NCI-H82 (cell line): ENCODE measurements around the gene CD164L2.
A peak's percentile ranks its signal among the peaks of the same experiment; 100 is the strongest.

Source experiments
- DNase-seq: peaks from one replicate; lab custom pipeline; 2025; lab: John Stamatoyannopoulos, UW

CD164L2 gene

GRCh38 chr1:27363766-27364695 lies 19.1 kb downstream of the CD164L2 start:
- no peak for DNase-seq

DNA sequence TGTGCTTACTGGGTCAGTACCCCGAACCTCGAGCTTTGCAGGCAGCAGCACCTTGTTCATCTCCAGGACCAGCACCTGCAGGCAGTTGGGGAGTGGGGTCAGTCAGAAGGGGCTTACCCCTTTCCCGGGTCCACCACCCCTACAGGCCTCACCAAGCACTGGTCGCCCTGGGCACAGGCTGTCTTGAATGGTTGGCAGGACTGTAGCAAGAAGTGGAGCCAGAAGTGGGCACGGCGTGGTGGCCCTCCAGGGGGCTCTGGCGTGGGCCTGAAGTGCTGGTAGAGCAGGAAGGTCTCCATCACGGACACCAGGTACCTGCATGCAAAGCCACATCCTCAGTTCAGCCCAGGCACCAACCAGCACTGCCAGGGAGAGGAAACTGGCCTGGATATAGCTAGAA lies 21.6 kb downstream of the CD164L2 start:
- no peak for DNase-seq

- DNase-seq = no peak
Measured at GRCh38 chr1:27361044-27361402, 22.1 kb downstream of the CD164L2 start.

DNA sequence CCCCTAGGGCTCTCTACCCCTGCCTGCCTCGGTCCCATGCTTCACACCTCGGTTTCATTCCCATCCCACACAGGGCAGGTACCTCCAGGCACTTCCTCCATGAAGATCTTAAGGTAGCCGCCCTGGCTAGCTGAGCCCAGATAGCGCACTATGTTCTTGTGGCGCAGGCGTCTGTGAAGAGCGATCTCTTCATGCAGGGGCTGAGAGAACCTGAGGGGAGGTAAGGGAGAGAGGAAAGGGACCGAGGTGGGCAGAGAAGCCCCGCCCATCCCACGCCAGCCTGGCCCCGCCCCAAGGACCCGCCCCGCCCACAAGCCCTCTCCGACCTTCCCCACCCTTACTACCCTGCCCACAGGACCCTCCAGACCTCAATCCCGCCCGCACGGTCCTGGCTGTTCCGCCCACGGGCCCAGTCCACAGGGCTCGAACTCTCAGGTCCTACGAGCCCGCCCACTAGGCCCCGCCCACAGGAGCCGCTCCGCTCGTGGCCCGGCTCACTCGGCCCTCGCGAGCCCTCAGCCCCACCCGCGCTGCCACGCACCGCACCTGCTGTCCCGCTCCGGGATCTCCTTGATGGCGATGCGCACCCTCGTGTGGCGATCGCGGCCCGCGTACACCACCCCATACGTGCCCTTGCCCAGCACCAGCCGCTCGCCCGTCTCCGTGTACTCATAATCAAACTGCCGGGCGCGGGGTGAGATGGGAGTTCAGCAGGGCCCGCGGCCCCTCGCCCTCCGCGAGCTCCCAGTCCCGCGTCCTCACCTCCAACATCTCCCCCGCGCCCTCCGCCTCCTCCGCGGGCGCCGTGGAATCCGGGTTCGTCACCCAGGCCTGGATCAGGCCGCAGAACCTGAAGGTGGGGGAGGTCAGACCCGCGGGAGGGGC lies 22.7 kb downstream of the CD164L2 start:
- DNase-seq = no peak

DNA sequence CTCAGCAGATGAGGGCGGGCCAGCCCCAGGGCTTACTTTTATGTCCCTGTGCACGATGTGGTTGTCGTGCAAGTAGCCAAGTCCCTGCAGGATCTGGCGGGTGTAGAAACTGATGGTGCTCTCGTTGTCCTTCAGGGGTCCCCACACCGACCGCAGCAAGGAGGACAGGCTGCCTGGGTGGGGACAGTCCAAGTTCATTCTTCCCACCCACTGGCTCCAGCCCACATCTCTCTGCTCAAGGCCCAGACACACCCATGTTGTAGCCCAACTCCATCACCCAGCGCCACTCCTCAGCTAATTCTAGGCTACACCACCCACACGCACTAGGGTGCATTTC lies 23.3 kb downstream of the CD164L2 start:
- DNase-seq = no peak

- DNase-seq = no peak
Measured at GRCh38 chr1:27358928-27359313, 24.2 kb downstream of the CD164L2 start.

- no peak for DNase-seq
Measured at GRCh38 chr1:27358038-27358927, 24.9 kb downstream of the CD164L2 start.

DNA sequence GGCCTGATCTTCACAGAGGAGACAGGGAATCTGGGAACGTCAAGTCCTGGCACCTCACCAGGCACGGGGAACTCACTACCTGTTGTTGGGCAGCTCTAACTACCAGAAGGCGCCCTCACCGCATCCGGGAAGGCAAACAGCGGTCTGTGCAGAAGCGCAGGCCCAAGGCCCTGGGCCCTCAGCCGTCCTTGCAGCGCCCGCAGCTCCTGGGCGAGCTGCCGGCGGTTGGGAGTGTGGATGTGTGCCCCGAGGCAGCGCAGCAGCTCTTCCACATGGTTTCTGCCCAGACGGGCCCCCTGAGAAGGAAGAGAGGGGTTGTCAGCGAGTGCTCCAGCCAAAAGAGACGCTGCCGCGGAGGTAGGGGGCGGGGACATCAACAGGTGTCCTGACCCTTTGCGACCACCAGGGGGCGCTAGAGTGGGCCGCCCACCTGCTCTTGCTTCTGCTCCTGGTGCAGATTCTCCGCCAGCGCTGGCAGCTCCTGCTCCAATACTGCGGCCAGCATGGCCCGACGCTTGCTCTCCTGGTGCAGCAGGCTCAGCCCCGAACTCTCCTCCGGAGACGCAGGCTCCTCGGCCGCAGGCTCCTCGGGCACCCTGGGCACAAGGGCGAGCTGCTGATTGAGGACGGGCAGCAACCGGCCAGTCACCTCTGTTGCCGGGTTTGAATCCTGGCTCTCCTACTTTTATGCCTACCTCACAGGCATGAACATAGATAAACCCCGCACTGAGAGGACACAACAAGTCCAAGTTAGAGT lies 25.7 kb downstream of the CD164L2 start:
- peak; percentile 83 for DNase-seq

DNA sequence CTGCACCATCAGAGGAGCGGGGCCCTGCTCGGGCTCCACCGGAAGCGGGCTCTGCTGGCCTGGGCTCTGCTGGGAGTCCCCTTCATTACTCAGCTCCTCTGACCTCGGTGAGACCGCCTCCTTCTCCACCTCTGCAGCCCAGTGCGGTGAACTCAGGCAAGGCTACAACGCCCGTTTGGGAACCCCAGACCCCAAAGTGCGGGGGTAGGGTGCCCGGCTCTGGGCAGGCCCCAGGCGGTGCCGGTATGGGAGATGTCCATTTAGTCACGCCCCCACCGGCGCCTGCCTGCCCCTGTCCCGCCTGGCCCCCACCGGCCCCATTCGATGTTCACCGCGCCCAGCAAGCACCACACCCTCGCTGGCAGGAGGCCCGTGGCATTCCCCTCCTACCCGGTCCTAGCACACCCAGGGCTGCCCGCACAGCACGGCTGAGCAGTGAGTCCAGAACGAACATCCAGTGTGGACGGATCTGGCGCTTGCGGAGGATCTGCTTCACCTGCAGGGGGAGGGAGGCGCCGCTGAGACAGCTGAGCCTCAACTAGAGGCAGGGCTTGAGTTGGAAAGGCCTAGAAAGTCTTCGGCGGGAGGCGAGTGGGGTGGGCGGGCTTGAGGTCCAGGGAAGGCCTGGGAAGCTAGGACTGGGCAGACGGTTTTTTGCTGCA lies 26.4 kb downstream of the CD164L2 start:
- peak; percentile 38 for DNase-seq

DNA sequence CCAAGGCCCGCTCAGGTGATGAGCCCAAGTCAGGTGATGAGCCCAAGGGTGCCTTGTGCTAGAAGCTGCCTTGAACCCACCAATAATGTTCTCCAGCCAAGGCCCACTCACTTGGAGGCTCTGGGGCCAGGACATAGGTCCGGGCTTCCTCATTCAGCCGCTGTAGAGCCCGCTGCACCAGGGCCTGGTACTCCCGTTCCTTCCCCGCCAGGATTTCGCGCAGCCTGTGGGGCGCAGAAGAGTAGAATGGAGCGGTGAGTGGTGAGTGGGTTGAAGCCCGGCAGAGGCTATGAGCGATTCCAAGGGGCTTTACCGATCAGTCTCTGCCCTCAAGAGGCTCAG lies 26.9 kb downstream of the CD164L2 start:
- DNase-seq = no peak

DNA sequence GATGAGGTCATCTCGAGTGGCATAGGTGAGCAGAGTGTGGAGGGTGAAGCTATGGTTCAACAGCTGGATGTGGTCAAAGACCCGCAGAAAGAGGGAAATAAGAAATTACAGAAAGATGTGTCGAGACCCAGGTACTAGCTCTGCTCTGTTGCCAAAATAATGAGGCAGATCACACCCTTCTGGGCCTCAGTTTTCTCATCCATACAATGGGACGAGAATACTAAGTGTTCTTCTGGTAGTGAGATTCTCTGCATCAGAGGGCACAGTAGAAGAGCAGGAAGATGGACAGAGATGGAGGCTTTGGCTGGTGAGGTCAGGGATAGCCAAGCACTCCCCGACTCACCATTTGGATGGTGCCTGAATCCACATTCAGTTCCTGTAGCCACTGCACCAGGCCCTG lies 27.4 kb downstream of the CD164L2 start:
- no peak for DNase-seq

DNA sequence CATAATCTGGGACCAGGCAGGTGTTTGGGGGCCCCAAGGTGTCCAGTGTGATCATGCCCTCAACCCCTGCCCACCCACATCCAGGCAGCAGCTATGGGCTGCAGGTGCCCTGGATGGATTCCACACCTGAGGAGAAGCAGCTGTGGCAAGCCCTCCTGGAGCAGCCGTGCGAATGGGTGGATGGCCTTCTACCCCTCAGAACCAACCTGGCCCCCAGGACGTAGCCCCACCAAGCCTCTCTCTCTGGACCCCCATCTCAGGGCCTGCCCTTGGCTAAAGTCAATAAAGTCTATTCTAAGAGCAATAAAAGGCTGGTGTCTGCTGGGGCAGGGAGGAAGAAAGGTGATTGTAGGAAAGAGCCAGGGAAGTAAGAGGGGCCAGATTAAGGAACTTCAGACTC lies 29.5 kb downstream of the CD164L2 start:
- no peak for DNase-seq

DNA sequence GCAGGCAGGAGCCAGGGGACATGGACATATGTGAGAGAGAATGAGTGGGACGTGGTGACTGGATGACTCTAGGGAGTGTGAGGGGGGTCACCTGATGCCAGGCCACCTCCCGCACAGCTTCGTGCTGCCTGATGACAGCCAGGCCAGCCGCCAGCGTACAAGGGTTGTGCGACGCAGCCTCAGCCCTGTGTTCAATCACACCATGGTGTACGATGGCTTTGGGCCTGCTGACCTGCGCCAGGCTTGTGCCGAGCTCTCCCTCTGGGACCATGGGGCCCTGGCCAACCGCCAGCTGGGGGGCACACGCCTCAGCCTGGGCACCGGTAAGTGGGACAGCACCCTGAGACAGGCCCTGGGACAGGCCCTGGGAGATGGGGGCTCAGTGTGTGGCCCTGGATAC lies 30.0 kb downstream of the CD164L2 start:
- DNase-seq = no peak

GRCh38 chr1:27351541-27352107 lies 31.5 kb downstream of the CD164L2 start:
- DNase-seq = peak; percentile 77

DNA sequence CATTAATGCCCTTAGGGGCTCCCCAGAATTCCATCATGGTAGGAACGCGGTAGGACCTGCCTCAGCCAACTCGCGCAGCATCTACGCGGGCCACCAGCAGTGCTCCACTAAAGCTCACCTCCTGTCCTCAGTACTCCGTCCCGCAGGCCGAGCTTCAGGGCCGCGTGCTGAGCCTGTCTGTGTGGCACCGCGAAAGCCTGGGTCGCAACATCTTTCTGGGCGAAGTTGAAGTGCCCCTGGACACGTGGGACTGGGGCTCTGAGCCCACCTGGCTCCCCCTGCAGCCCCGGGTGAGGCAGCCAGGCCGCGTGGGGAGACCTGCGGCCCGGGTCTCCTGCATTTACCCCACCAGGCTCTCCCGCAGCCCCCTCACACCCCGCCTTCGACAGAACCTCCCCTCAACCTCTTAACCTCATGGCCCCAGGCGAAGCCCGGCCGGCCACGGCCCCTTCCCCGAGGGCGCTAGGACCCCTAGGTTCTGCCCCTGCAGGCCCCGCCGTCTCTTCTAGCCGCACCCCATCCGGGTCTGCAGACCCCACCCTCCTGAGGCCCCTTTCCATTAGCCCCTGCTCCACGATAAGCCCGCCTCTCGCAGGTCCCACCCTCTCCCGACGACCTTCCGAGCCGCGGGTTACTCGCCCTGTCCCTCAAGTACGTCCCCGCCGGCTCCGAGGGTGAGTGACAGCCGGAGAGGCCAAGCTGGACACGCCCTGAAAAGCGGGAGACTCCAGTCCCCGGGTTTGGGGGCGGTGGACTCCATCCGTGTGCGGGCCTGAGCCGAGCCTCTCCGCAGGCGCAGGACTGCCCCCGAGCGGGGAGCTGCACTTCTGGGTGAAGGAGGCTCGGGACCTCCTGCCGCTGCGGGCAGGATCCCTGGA lies 32.2 kb downstream of the CD164L2 start:
- DNase-seq = peak; percentile 90

- DNase-seq = peak; percentile 93
Measured at GRCh38 chr1:27349784-27350662, 33.1 kb downstream of the CD164L2 start.

DNA sequence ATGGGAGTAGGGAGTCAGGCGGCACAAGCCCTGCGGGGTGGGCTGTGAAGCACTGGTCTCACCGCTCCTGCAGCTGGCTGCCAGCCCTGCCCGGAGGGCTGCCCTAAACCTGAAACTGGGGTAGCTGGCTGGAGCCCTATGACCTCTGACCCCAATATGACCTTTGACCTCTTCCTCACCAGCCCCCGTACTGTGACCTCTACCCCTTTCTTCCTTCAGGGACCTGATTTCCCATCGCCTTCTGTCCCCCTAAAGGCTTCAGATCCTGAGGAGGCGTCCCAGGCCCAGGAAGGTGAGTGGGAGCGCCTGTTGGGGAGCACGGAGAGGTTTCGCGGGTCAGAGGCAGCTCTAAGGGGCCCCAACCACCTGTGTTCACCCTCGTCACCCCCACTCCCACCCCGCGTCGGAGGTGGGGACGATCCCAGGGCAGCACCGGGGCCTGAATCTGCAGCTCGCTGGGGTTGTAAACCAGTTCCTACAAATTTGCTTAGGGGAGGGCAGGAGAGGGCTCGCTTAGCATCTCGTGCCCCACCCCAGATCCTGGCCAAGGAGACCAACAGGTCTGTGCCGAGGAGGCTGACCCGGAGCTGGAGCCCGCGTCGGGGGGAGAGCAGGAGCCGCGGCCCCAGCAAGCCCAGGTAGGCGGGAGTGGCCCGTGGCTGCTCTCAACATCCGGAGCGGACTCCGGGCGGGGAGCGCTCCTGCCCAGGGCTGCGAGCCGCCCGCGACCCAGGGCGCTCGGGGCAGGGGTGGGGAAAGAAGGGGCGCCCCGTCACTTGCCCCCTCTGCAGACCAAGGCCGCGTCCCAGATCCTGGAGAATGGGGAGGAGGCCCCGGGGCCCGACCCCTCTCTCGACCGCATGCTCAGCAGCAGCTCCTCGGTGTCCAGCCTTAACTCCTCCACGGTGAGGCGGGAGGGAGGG lies 34.0 kb downstream of the CD164L2 start:
- DNase-seq = peak; percentile 87
